CD4-positive, alpha-beta T cell treated with Interleukin-15 for 1 hour (primary cell): Measurements from ENCODE around the gene CSRNP3.

Experiments used
- DNase-seq: peaks from one replicate; pipeline ENCODE4 v3.0.0-alpha.2; 2020

CSRNP3 gene

GRCh38 chr2:165469417-165469816 is at the start of gene CSRNP3:
CSRNP3 (plus strand) TSS chr2:165469698; CDS start chr2:165595066, 125,368 bp downstream.
- DNase-seq, result no peak

- no peak for DNase-seq
Observed at GRCh38 chr2:165420231-165420630, 49.3 kb upstream of the CSRNP3 start.

- no peak for DNase-seq
Observed at GRCh38 chr2:165423081-165423480, 46.4 kb upstream of the CSRNP3 start.

GRCh38 chr2:165425556-165425955 is 43.9 kb upstream of the CSRNP3 start:
- no peak for DNase-seq

GRCh38 chr2:165427686-165428085 is 41.8 kb upstream of the CSRNP3 start:
- no peak for DNase-seq

- DNase-seq, result no peak
Observed at GRCh38 chr2:165428926-165429325, 40.6 kb upstream of the CSRNP3 start.

GRCh38 chr2:165431014-165431413 is 38.5 kb upstream of the CSRNP3 start:
- DNase-seq, result no peak

- DNase-seq, result no peak
Observed at GRCh38 chr2:165432234-165432966, 37.1 kb upstream of the CSRNP3 start.

GRCh38 chr2:165434865-165435496 is 34.5 kb upstream of the CSRNP3 start:
- DNase-seq, result no peak

- no peak for DNase-seq
Observed at GRCh38 chr2:165435611-165436010, 33.9 kb upstream of the CSRNP3 start.

- no peak for DNase-seq
Observed at GRCh38 chr2:165436559-165436958, 32.9 kb upstream of the CSRNP3 start.

GRCh38 chr2:165440367-165440766 is 29.1 kb upstream of the CSRNP3 start:
- DNase-seq, result no peak

- no peak for DNase-seq
Observed at GRCh38 chr2:165443511-165443910, 26.0 kb upstream of the CSRNP3 start.

- DNase-seq, result no peak
Observed at GRCh38 chr2:165448406-165448805, 21.1 kb upstream of the CSRNP3 start.

- DNase-seq, result no peak
Observed at GRCh38 chr2:165450156-165450555, 19.3 kb upstream of the CSRNP3 start.

GRCh38 chr2:165452327-165452726 is 17.2 kb upstream of the CSRNP3 start:
- no peak for DNase-seq

- DNase-seq, result no peak
Observed at GRCh38 chr2:165453561-165454094, 15.9 kb upstream of the CSRNP3 start.

GRCh38 chr2:165454905-165455304 is 14.6 kb upstream of the CSRNP3 start:
- DNase-seq, result no peak

- no peak for DNase-seq
Observed at GRCh38 chr2:165456027-165456426, 13.5 kb upstream of the CSRNP3 start.

GRCh38 chr2:165462443-165462842 is 7.1 kb upstream of the CSRNP3 start:
- DNase-seq, result no peak

- no peak for DNase-seq
Observed at GRCh38 chr2:165466386-165466785, 3.1 kb upstream of the CSRNP3 start.

- no peak for DNase-seq
Observed at GRCh38 chr2:165467921-165468320, 1.6 kb upstream of the CSRNP3 start.

GRCh38 chr2:165470361-165470760 is 863 bp downstream of the CSRNP3 start:
- DNase-seq, result no peak

GRCh38 chr2:165471349-165471950 is 2.0 kb downstream of the CSRNP3 start:
- DNase-seq, result no peak
